ENCODE data around the gene CCS. TPM values are rescaled to one million over a fixed set of nuclear protein-coding genes. Genes with fewer than 3 reads are reported as not detected.
A peak's percentile ranks its signal among the peaks of the same experiment; 100 is the strongest.

The CCS gene
- total and polyA plus RNA-seq, 9 of the 15 experiments (the other 6 are each of a cell fraction or from before 2014, with no cell fraction given): 1.1 to 46.6 (median 26.8) TPM

- Histone ChIP-seq H4K20me1 (replicated peaks; ENCODE audit: control insufficient read depth, insufficient read depth, low read length) (no peaks in the 10 kb centered on the region), H3K27ac (ENCODE audit: extremely low read depth, low read depth, low read length) (peak overlapping the region; percentile 75), H3K4me3 (peak overlapping the region; percentile 75), H2AFZ (ENCODE audit: low read depth, low read length) (peak overlapping the region; percentile 95), H3K36me3 (ENCODE audit: control insufficient read depth, insufficient read depth, low read length) (peaks cover 8% of the 10 kb centered on the region; the same call in 1 of the 3 replicates), H3K79me2 (ENCODE audit: control insufficient read depth, insufficient read depth, low read length) (peaks cover 26% of the 10 kb centered on the region), H3K4me1 (replicated peaks in 1 of 2; ENCODE audit: control insufficient read depth in 2 of 2, insufficient read depth in 2 of 2, low read length in 2 of 2) (peaks cover 32 to 51% of the 10 kb centered on the region in 2 experiments), H3K9ac (ENCODE audit: insufficient read depth in 1 of 2, low read depth in 2 of 2, low read length in 2 of 2) (peak overlapping the region; percentile 85 to 94), H3K27me3 (ENCODE audit: control insufficient read depth in 2 of 2, insufficient read depth in 2 of 2, low read length in 2 of 2) (no peaks in the 10 kb centered on the region), H3K9me1 (ENCODE audit: control insufficient read depth, insufficient read depth, low read length) (no peaks in the 10 kb centered on the region), H3K4me2 (ENCODE audit: insufficient read depth, low read length) (peak overlapping the region; percentile 94), H3K9me3 (replicated peaks; ENCODE audit: control insufficient read depth, insufficient read depth, low read depth, low read length) (no peaks in the 10 kb centered on the region)
- in situ Hi-C loops (cut with MboI) (no loop called here), intact Hi-C loops (cut with micrococcal nuclease) (loop anchor here (1.0 to 5.0 kb wide), 2 partner anchors 23 to 84 kb away; partner anchors contain the start of genes RBM14 and RBM4B)
- FAIRE-seq (no peak), DNase-seq (ENCODE audit: extremely low read depth in 1 of 4, low spot score in 3 of 4) (no peak), ATAC-seq (peak; percentile 18)
- under 1% methylated on average over 12 of the region's 12 CpGs for WGBS (ENCODE audit: insufficient coverage, low coverage, missing lambda C conversion rate)
- no TSS peak for BruUV-seq (replicated peaks)
- POLR2A ChIA-PET: interaction anchor here (0.7 kb wide), 1 partner anchor 16 kb away, joined by 3 read pairs; no protein-coding TSS in a partner anchor
- CTCF ChIA-PET (ENCODE audit: low intra/inter-chr PET ratio): no interaction called here
- TF ChIP-seq ZNF384 (IDR thresholded peaks at IDR 0.05; ENCODE audit: low read depth, low read length) (no peak), L3MBTL2 (IDR thresholded peaks at IDR 0.05) (0 out of 2 replicates have a peak, but pooled peaks have one; percentile 5), HNRNPK (IDR thresholded peaks at IDR 0.05; ENCODE audit: low read depth, low read length, poor library complexity, severe bottlenecking) (no peak), STAT5A (IDR thresholded peaks at IDR 0.05; ENCODE audit: borderline replicate concordance, low read length) (no peak), NKRF (IDR thresholded peaks at IDR 0.05; ENCODE audit: borderline replicate concordance) (peak; percentile 42; the same call in 1 of the 2 replicates), ZNF212 (CRISPR knock-in tag; IDR thresholded peaks at IDR 0.05) (no peak), ZNF239 (CRISPR knock-in tag; IDR thresholded peaks at IDR 0.05) (no peak), ZNF830 (CRISPR knock-in tag; IDR thresholded peaks at IDR 0.05) (no peak), ESRRA (IDR thresholded peaks at IDR 0.05; ENCODE audit: borderline replicate concordance, low read depth) (no peak), BCOR (IDR thresholded peaks at IDR 0.05) (peak; percentile 8; the same call in 1 of the 2 replicates), MCM5 (IDR thresholded peaks at IDR 0.05; ENCODE audit: low read depth) (no peak), ADNP (tag; IDR thresholded peaks at IDR 0.05) (no peak), POU5F1 (IDR thresholded peaks at IDR 0.05; ENCODE audit: borderline replicate concordance, low read depth, low read length, partially characterized antibody) (no peak), RBM17 (IDR thresholded peaks at IDR 0.05; ENCODE audit: borderline replicate concordance, low read depth, low read length) (no peak), MLLT1 (IDR thresholded peaks at IDR 0.05) (peak; percentile 10 to 27; a peak in 2 of 4 replicates), NFXL1 (CRISPR knock-in tag; IDR thresholded peaks at IDR 0.05) (no peak), RFX7 (CRISPR knock-in tag; IDR thresholded peaks at IDR 0.05) (no peak), TCF15 (CRISPR knock-in tag; IDR thresholded peaks at IDR 0.05) (peak; percentile 57; the same call in 1 of the 2 replicates), PTRF (tag; IDR thresholded peaks at IDR 0.05) (no peak), ZBED1 (IDR thresholded peaks at IDR 0.05) (no peak), ZNF57 (CRISPR knock-in tag; IDR thresholded peaks at IDR 0.05) (no peak), ZNF165 (CRISPR knock-in tag; IDR thresholded peaks at IDR 0.05; ENCODE audit: borderline replicate concordance) (0 out of 2 replicates have a peak, but pooled peaks have one; percentile 44), NEUROD1 (IDR thresholded peaks at IDR 0.05; ENCODE audit: borderline replicate concordance, low read depth, low read length, partially characterized antibody) (peak; percentile 3)
These were observed 284 bp downstream of the CCS start for GRCh38 chr11:66593303-66593635.
